ENCODE measurements around the gene JAK1.
A peak's percentile ranks its signal among the peaks of the same experiment; 100 is the strongest.
"Not testable (repeated sequence)": the region's sequence is repeated elsewhere in the genome, so short reads cannot be mapped to it uniquely, and the experiment has no call there.

Gene JAK1

DNA sequence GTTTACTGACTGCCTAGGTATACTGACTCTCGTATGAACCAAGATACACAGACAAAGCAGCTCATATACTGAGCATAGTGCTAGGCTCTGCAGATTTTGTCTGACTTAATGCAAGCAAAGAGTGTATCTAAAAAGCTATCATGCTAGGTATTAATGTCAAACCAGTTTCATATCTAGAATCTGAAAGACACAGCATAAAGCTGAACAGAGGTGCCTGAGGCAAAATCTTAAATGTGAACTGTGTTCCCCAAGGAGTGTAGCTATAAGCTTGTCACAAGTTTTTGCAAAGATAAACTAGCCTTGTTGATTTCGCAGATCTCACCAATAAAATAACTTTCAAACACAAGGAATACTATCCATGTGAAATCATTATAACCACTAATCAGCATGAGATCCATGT, 18.1 kb downstream of the JAK1 start:
- no peak for DNase-seq

DNA sequence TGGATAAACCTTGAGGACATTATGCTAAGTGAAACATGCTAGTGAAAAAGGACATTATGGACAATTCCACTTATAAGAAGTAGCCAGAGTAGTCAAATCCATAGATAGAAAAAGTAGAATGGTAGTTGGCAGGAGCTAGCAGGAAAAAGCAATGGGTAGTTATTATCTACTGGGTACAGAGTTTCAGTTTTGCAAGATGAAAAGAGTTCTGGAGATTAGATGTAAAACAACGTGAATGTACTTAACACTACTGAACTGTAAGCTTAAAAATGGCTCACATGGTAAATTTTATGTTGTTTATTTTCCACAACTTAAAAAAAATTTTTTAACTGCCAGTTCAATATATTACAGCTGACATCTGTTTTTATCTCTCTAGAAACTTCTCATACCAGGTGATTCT, 19.4 kb downstream of the JAK1 start:
- DNase-seq, result no peak

DNA sequence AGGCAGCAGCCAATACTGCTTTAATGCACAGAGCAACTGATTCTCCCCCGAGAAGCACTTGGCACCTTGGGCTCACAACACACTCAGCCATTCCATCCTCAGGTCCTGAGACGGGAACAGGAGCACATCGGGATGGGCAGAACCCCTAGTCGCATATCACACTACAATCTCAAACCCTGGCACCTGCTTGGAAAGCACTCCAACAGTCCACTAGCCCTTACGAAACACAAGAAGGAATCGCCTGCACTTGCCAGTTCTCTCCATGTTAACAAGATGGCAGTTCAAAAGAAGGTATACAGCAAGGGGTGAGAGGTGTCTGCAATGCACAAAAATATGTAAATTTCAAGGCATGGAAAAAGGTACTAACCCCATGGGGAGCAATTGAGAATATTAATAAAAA, 21.4 kb downstream of the JAK1 start:
- no peak for DNase-seq

- DNase-seq, result no peak
Measured at GRCh38 chr1:64942675-64943074, 23.7 kb downstream of the JAK1 start.

DNA sequence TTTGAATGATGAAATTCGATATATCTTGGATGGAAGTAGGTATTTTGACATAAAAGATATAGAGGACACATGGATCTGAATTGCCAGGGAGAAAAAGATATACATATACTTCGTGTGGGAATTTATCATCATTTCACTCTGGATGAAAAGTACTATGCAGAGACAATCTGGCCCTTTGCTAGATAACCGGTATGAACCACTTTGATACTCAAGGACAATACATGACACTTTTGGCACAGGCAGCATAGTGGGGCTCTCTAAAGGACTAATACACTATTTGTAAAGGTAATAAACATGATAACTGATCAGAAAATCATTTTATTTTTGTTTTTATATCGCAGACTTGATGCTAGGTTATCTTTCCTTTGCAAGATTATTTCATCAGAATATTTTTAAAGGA, 24.2 kb downstream of the JAK1 start:
- DNase-seq, result no peak

GRCh38 chr1:64941461-64942117, 24.8 kb downstream of the JAK1 start:
- DNase-seq, result no peak

- no peak for DNase-seq
Measured at GRCh38 chr1:64940025-64940424, 26.3 kb downstream of the JAK1 start.

DNA sequence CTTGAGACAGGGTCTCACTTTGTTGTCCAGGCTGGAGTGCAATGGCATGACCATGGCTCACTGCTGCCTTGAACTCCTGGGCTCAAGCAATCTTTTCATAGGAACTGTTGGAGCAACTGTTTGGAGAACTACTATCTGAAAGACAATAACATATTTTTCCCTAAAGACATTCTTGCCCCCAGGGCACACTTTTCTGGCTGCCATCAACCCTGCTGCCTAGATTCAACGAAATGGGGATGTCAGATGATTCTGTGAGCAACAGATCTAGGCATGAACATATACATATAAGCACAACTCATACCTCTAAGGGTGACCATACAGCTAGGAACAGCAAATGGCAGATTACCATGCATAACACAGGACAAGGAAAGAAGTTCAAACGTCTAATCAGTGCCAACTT, 27.4 kb downstream of the JAK1 start:
- no peak for DNase-seq

DNA sequence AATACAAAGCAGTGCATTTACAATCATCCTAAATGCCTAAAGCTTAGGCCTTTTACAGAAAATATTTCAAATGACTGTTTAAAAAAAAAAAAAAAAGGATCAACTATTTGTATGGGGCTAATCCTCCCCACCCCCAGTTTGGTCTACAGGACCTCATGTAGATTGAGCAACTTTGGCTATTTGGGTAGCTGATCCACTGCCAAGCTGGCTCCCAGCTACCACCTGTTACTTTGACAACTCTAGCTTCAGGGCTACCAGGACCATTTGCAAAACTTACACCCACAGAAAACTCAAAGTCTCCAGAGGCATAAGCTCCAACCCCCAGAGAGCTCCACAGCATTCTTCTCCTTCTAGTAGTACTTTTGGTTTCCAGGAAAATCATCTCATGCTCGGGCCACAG, 29.4 kb downstream of the JAK1 start:
- DNase-seq, result no peak

DNA sequence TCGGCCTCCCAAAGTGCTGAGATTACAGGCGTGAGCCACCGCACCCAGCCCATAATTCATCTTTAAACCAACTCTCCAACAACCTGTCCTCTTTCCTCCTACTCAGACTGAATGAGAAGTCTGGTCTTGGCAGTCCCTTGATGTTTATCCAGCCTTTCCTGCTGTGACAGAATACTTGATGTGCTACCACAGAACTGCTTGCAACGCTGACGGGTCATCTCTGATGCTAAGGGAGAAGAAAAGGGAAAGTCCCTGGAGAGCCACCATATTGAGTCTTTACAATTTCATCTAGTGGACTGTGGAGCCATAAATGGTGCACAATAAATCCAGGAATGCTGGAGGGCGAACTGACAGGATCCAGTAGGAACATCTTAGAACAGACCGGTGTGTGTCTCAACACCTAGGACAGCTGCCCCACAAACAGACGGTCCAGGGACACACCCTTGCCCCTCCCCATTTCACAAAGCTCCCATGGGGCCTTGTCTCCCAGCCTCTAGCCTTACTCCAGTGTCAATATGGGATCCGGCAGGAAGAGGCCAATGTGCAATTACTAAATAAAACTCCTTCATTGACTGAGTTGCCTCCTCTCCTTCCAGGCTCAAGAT, 30.7 kb downstream of the JAK1 start:
- DNase-seq, result no peak

GRCh38 chr1:64934878-64935275, 31.5 kb downstream of the JAK1 start:
- DNase-seq, result no peak

DNA sequence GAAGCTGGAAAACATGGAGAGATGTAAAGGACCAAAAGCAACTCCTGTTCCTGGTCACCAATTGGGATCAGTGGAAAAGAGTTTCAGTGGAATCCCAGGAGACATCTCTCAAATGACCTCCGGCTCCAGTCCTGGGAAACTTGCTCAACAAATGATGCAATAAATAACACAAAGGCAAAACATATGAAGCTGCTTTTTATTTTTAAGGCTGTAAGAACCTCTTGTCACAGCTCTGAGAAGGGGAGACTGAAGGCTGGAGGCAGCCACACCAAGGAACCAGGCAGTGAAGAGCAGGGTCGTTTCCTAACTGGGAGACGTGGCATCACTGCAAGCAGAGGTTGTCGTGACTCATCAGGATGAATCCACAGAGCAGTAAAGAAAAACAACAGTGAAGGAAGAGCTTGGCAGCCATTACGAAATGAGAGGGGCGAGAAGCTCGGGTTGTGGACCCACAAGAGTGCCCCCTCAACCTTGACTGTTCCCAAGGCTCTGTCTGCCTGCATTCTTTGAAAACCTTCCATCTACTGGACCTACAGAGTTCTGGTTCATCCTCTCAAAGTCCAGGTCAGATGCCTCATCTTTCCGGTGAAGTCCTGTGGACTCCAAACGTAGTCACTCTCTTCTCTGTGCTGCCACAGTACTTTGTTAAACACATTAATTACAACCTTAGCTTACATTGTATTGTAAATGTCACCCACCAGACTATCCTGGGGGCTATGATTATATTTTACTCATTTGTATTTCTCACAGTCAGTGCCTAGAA, 32.1 kb downstream of the JAK1 start:
- DNase-seq, result no peak

DNA sequence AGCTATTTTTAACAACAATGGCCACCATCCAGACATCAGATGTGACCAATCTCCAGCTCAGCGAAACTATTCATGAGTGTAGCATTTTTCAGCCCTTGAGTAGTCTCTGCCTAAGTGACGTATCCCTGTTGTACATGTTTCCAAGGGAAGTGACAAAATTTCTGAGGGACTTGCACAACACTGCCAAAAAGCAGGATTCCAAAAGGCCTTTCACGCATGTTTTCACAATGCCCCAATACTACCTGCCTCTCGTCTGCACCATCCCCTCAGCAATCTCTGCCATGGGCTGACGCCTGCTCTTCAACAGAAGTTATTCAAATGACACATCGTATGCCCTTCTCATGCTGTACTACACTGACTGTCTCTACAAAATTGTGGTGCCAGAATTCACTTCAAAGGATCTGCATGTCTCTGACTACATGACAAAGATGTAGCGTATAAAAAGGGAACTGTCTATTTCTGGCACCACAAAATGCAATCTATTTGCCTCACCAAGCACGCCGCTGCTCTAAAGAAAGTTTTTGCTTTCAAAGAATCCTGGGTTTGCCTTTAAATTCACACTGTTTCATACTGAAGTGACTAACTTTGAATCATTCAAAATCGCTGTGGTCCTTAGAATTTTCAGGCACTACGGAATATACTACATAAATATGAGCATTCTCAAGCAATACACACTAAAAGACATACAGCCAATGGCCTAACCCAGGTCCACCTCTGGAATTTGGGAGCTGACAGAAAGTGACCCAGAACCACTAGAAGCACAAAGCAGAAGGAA, 32.9 kb downstream of the JAK1 start:
- DNase-seq, result no peak

- no peak for DNase-seq
Measured at GRCh38 chr1:64932962-64933295, 33.4 kb downstream of the JAK1 start.

DNA sequence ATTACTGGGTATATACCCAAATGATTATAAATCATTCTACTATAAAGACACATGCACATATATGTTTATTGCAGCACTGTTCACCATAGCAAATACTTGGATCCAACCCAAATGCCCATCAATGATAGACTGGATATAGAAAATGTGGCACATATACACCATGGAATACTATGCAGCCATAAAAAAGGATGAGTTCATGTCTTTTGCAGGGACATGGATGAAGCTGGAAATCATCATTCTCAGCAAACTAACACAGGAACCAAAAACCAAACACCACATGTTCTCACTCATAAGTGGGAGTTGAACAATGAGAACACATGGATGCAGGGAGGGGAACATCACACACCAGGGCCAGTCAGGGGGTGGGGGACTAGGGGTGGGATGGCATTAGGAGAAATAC, 35.7 kb downstream of the JAK1 start:
- DNase-seq, result not testable (repeated sequence)

DNA sequence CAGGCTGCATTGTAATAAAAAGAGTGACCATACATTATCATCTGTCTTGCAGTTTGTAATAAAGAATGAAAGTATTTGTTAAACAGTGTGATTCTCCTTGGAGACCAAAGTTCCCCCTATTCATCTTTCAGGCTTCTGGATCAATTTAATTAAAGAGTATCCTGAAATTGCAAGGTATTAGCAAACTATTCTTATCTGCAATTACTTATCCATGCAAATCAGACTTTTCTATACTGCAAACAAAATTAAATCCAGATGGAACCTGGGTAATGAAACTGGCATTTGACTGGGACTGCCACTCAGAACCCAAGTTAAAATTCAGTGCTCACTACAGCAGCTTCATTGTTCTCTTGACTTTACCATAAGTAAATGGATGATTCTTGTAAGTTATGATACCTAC, 37.1 kb downstream of the JAK1 start:
- DNase-seq, result no peak

DNA sequence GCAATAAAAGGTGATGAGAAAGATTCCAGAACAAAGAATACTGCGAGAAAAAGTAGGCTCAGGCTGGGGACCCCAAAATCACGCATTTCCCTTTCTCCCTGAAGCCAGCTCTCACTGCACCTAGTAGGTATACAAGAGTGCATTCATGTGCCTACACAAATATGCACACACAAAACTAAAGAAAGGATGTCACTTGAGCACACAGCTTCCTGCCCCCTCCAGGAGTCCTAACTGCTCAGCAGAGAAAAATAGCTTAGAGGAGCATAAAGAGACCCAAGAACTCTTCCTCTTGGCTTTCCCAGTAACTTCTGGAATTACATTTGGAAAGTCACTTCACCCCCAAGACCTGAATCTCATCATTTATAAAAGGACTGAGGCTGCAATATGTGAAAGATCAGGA, 38.0 kb downstream of the JAK1 start:
- no peak for DNase-seq

DNA sequence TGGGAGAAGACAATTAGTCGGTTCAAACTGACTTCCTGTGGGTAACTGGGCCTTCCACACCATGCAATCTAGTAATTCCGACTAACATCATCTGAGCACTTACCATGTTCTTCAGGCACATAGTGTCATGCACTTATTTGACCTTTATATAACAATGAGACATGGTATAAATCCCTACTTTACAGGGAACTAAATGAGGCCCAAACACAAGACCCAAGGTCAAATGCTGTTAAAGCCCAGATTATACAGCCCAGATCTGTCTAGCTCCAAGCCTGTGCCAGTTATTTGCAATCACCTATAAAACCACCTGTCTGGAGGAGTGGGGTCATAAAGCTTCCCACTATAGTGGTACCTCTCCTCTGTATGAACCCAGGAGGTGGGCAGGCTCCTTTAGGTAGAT, 40.8 kb downstream of the JAK1 start:
- DNase-seq, result no peak

GRCh38 chr1:64923294-64923718, 43.0 kb downstream of the JAK1 start:
- DNase-seq, result peak; percentile 47

- peak; percentile 36 for DNase-seq
Measured at GRCh38 chr1:64922336-64922735, 44.0 kb downstream of the JAK1 start.

GRCh38 chr1:64921771-64922170, 44.6 kb downstream of the JAK1 start:
- DNase-seq, result no peak

GRCh38 chr1:64920941-64921589, 45.3 kb downstream of the JAK1 start:
- DNase-seq, result no peak

- DNase-seq, result not testable (repeated sequence)
Measured at GRCh38 chr1:64919120-64919519, 47.2 kb downstream of the JAK1 start.

Data from CD4-positive, alpha-beta T cell treated with Interleukin-17A for 1 hour (primary cell).